Astrocyte (in vitro differentiated cells and primary cell): Measurements from ENCODE around the gene SF3A2. TPM values are rescaled to one million over a fixed set of nuclear protein-coding genes. Genes with fewer than 3 reads are reported as not detected.

Source experiments
- DNase-seq: peaks from one replicate; pipeline ENCODE4 v3.0.0-alpha.2; 2010; ENCODE audit warnings: low read depth
- FAIRE-seq: peaks from 2 replicates; lab custom pipeline; 2011; peaks lifted over from hg19 to GRCh38; lab: Jason Lieb, UNC
- H2AFZ ChIP-seq: 2 replicates; pipeline ENCODE4 v1.6.0; 2012; ENCODE audit warnings: low read depth, low read length, inconsistent platforms
- H3K27ac ChIP-seq: 2 replicates; pipeline ENCODE4 v1.5.1; 2011; ENCODE audit warnings: low read depth, low read length, inconsistent platforms
- H3K27me3 ChIP-seq: 2 replicates; pipeline ENCODE4 v1.6.0; 2011; ENCODE audit warnings: low read length, inconsistent platforms; ENCODE audit not compliant: insufficient read depth
- H3K36me3 ChIP-seq: 2 replicates; pipeline ENCODE4 v1.5.1; 2011; ENCODE audit warnings: low read length, inconsistent platforms; ENCODE audit not compliant: insufficient read depth
- H3K4me1 ChIP-seq: 2 replicates; pipeline ENCODE4 v1.5.1; 2011; ENCODE audit warnings: low read length, inconsistent platforms; ENCODE audit not compliant: insufficient read depth
- H3K4me2 ChIP-seq: 2 replicates; pipeline ENCODE4 v1.6.0; 2012; ENCODE audit warnings: low read length, inconsistent platforms
- H3K4me3 ChIP-seq: 2 replicates; pipeline ENCODE4 v1.5.1; 2011; ENCODE audit warnings: low read depth, mild to moderate bottlenecking, low read length, inconsistent platforms; ENCODE audit not compliant: insufficient read depth
- H3K79me2 ChIP-seq: 2 replicates; pipeline ENCODE4 v1.6.0; 2012; ENCODE audit warnings: mild to moderate bottlenecking, low read length, inconsistent platforms; ENCODE audit not compliant: insufficient read depth
- H3K9ac ChIP-seq: 2 replicates; pipeline ENCODE4 v1.6.0; 2012; ENCODE audit warnings: mild to moderate bottlenecking, low read length, inconsistent platforms
- H3K9me3 ChIP-seq: 2 replicates; pipeline ENCODE4 v1.5.1; 2012; ENCODE audit warnings: low read depth, mild to moderate bottlenecking, low read length, inconsistent platforms; ENCODE audit not compliant: insufficient read depth
- H4K20me1 ChIP-seq: 2 replicates; pipeline ENCODE4 v1.6.0; 2012; ENCODE audit warnings: low read length, inconsistent platforms; ENCODE audit not compliant: insufficient read depth
- H3K27ac Mint-ChIP-seq: one replicate; pipeline ENCODE4 v1.8.0; 2021; ENCODE audit warnings: mild to moderate bottlenecking, mixed read lengths; ENCODE audit not compliant: unreplicated experiment
- H3K27me3 Mint-ChIP-seq: one replicate; pipeline ENCODE4 v1.8.0; 2021; ENCODE audit warnings: low read depth, mixed read lengths; ENCODE audit not compliant: unreplicated experiment
- H3K36me3 Mint-ChIP-seq: one replicate; pipeline ENCODE4 v1.8.0; 2021; ENCODE audit warnings: low read depth, mixed read lengths; ENCODE audit not compliant: unreplicated experiment
- H3K4me1 Mint-ChIP-seq: one replicate; pipeline ENCODE4 v1.8.0; 2021; ENCODE audit warnings: low read depth, mixed read lengths; ENCODE audit not compliant: unreplicated experiment
- H3K4me3 Mint-ChIP-seq: one replicate; pipeline ENCODE4 v1.8.0; 2021; ENCODE audit warnings: mild to moderate bottlenecking, moderate library complexity, mixed read lengths; ENCODE audit not compliant: unreplicated experiment
- H3K9me3 Mint-ChIP-seq: one replicate; pipeline ENCODE4 v1.8.0; 2021; ENCODE audit warnings: mild to moderate bottlenecking, mixed read lengths; ENCODE audit not compliant: unreplicated experiment
- CTCF ChIP-seq: IDR thresholded peaks from 2 replicates; pipeline ENCODE4 v1.5.1; 2011; ENCODE audit warnings: low read depth, mild to moderate bottlenecking, inconsistent platforms, low read length, moderate library complexity; ENCODE audit not compliant: insufficient read depth
- EZH2 ChIP-seq: IDR thresholded peaks from 2 replicates; pipeline ENCODE4 v1.6.1; 2012; ENCODE audit warnings: mild to moderate bottlenecking, low read length, inconsistent platforms; ENCODE audit not compliant: insufficient read depth
- total RNA-seq: library from RNA; stranded (reverse); gene quantifications from 2 replicates; pipeline ENCODE4 v1.2.1, GENCODE V29; 2021

SF3A2 gene
- total RNA-seq, 1 donor from 2014 or later = 83.2 TPM

- H3K4me2 ChIP-seq = peak overlapping the region; percentile 67
- no peak overlapping the region for H3K27ac ChIP-seq
- no peaks in the 10 kb centered on the region for H3K79me2 ChIP-seq
- H3K9ac ChIP-seq = no peak overlapping the region
- H3K27me3 Mint-ChIP-seq = peaks cover 57% of the 10 kb centered on the region
- peak overlapping the region; percentile 66 for H3K4me3 Mint-ChIP-seq
- H3K9me3 ChIP-seq = no peaks in the 10 kb centered on the region
- no peak overlapping the region for H3K27ac Mint-ChIP-seq
- H3K4me3 ChIP-seq = no peak overlapping the region
- peaks cover 45% of the 10 kb centered on the region for H3K27me3 ChIP-seq
- peaks cover 8% of the 10 kb centered on the region for H3K4me1 ChIP-seq
- FAIRE-seq (no peak), DNase-seq (no peak)
- no peaks in the 10 kb centered on the region for H3K9me3 Mint-ChIP-seq
- H3K36me3 ChIP-seq = no peaks in the 10 kb centered on the region
- no peaks in the 10 kb centered on the region for H3K4me1 Mint-ChIP-seq
- H4K20me1 ChIP-seq = peaks cover 49% of the 10 kb centered on the region
- H2AFZ ChIP-seq = no peak overlapping the region
- TF ChIP-seq CTCF = no peak
- no peak for TF ChIP-seq EZH2
- H3K36me3 Mint-ChIP-seq = peaks cover 4% of the 10 kb centered on the region
These were observed 52.4 kb downstream of the SF3A2 start for GRCh38 chr19:2288818-2289713.

DNA sequence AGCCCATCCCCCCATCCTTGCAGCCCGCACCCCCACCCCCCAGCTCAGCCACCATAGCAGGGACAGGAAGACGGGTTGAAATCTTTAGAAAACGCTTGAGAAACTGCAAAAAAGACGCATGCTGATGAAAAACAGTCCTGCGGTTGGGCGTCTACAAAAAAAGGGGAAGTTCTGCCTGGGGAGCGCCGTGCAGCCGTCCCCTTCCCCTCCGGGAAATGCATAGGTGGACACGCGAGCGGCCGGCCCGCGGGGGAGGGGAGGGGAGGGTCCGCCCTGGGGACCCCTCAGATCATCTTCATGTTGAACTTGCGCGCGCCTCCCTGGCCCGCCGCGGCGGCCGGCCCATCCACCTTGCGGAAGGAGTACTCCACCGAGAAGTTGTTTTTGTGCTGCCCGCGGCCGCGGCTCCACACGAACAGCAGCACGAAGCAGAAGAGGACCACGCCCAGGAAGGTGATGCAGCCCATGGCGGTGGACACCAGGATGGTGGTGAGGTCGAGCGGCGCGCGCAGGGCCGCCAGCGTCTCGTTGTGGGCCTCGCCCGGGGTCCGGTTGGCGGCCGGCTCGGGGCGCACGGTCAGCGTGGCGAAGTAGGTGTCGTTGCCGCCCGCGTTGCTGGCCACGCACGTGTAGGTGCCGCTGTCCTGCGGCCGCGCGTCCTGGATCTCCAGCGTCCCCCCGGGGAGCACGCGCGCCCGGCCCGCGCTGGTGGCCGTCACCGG lies 53.3 kb downstream of the SF3A2 start:
- no peaks in the 10 kb centered on the region for H3K9me3 ChIP-seq
- DNase-seq (no peak), FAIRE-seq (no peak)
- peaks cover 49% of the 10 kb centered on the region for H4K20me1 ChIP-seq
- H3K79me2 ChIP-seq = no peaks in the 10 kb centered on the region
- peak overlapping the region; percentile 47 for H2AFZ ChIP-seq
- peak; percentile 10 for TF ChIP-seq EZH2
- TF ChIP-seq CTCF = no peak
- peaks cover 50% of the 10 kb centered on the region for H3K27me3 ChIP-seq
- H3K4me2 ChIP-seq = peak overlapping the region; percentile 67
- H3K27me3 Mint-ChIP-seq = peaks cover 59% of the 10 kb centered on the region
- H3K36me3 Mint-ChIP-seq = peaks cover 4% of the 10 kb centered on the region
- no peak overlapping the region for H3K27ac Mint-ChIP-seq
- H3K4me3 ChIP-seq = peak overlapping the region; percentile 10
- no peaks in the 10 kb centered on the region for H3K9me3 Mint-ChIP-seq
- no peak overlapping the region for H3K27ac ChIP-seq
- H3K4me1 Mint-ChIP-seq = no peaks in the 10 kb centered on the region
- H3K4me1 ChIP-seq = peaks cover 12% of the 10 kb centered on the region
- H3K4me3 Mint-ChIP-seq = no peak overlapping the region
- H3K36me3 ChIP-seq = no peaks in the 10 kb centered on the region
- H3K9ac ChIP-seq = no peak overlapping the region
